Neural cell (in vitro differentiated cells): ENCODE measurements around the gene CDCP2.

Experiments used
- CTCF ChIP-seq: fragments of 450-650 bp; IDR thresholded peaks from 2 replicates; pipeline ENCODE4 v1.5.1; 2014; ENCODE audit warnings: antibody characterized with exemption, mild to moderate bottlenecking, moderate library complexity; ENCODE audit not compliant: poor library complexity, severe bottlenecking
- EP300 ChIP-seq: fragments of 450-650 bp; conservative IDR thresholded peaks from 2 replicates; pipeline ENCODE4 v1.6.1; 2014; ENCODE audit warnings: antibody characterized with exemption, mild to moderate bottlenecking, moderate library complexity; ENCODE audit not compliant: poor library complexity, severe bottlenecking
- RAD21 ChIP-seq: fragments of 450-650 bp; conservative IDR thresholded peaks from 2 replicates; pipeline ENCODE4 v1.6.1; 2014; ENCODE audit warnings: antibody characterized with exemption, mild to moderate bottlenecking, moderate library complexity
- TAF1 ChIP-seq: IDR thresholded peaks from 2 replicates; pipeline ENCODE4 v1.6.1; 2012; ENCODE audit warnings: low read depth

- TF ChIP-seq EP300, result no peak
- TF ChIP-seq CTCF, result no peak
- no peak for TF ChIP-seq RAD21
- no peak for TF ChIP-seq TAF1
Observed at GRCh38 chr1:54117815-54118563, 34.8 kb downstream of the CDCP2 start.
